ENCODE results near the gene P4HB.

GRCh38 chr17:81904600-81905423 is 44.5 kb upstream of the P4HB start:
- TF ChIP-seq CTCF (IDR thresholded peaks at IDR 0.05) (no peak), EZH2 (IDR thresholded peaks at IDR 0.05; ENCODE audit: borderline replicate concordance, insufficient read depth, low read depth, low read length, poor library complexity, severe bottlenecking) (no peak)

Measured in B cell (primary cell).